Measurements from ENCODE around the gene OR7C2. TPM values are rescaled to one million over a fixed set of nuclear protein-coding genes. Genes with fewer than 3 reads are reported as not detected.
"Not testable (repeated sequence)": the region's sequence is repeated elsewhere in the genome, so short reads cannot be mapped to it uniquely, and the experiment has no call there.

Gene OR7C2
- not detected in 2 replicates for total RNA-seq (2014; rRNA removed; shearing (Covaris generic))

DNA sequence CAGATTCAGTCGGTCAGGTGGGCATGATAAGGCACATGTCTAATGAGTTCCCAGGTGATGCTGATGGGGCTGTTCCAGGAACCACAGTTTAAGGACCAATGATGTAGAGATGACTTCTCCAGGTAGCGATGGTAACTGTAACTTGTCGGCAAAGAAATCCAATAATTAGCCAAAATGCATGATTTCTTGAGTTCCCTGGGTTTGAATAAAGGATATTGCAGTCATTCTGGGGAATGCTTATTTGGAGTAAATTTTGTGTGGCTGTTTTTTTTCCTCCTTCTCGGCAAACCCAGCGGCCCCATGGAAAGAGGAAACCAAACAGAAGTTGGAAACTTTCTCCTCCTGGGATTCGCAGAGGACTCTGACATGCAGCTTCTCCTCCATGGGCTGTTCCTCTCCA, at the start of gene OR7C2:
Gene OR7C2, plus strand, starts transcription at position 301 of the 400 bp plus-strand sequence. Its CDS starts 0 bp downstream, at position 301.
- DNase-seq (ENCODE audit: low read depth), result no peak

DNA sequence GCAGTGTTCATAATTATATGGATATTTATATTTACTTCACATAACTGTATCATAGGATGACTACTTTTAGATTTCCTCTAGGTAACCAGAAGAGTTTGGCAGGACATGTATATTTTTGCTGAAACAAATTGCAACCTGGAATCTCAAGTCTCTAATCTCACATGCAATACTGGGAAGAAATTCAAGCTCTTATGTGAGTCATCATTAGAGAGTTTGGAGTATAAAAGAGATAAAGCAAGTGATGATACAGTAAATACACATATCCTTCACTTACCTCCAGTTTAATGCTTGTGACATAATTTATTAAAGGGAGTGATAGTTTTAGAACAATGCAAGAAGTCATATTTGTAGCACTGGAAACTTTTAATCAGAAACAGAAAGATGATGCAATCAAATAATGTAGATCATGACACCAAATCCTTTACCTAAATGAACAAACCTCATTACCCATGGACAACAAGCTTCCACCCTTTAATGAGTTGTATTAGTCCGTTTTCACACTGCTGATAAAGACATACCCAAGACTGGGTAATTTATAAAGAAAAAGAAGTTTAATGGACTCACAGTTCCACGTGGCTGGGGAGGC, 39.5 kb upstream of the OR7C2 start:
- DNase-seq (ENCODE audit: low read depth), result no peak

GRCh38 chr19:14906711-14907110, 34.6 kb upstream of the OR7C2 start:
- DNase-seq (ENCODE audit: low read depth), result no peak

DNA sequence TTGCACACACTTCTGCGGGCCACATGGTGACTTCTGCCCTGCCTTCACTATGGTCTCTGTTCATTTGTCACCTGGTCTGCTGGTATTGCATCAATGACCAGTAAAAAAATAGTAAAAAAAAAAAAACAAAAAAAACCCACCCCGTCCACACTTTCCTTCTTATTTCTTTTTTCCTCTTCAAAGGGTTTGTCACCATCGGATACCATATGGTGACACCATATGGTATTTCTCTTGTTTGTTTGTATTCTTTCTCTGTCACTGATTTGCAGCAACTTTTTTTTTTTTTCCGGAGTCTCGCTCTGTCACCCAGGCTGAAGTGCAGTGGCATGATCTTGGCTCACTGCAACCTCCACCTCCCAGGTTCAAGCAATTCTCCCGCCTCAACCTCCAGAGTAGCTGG, 26.2 kb upstream of the OR7C2 start:
- no peak for DNase-seq (ENCODE audit: low read depth)

DNA sequence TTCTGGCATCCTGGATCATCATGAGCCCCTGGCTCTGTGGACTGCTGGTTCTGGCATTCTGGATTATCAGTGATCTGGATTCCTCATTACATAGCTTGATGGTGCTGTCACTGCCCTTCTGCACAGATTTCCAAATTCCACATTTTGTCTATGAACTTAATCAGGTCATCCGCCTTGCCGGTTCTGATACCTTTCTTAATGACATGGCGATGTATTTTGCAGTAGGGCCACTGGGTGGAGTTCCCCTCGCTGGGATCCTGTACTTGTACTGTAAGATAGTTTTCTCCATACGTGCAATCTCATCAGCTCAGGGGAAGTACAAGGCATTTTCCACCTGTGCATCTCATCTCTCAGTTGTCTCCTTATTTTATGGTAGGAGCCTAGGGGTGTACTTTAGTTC, 24.4 kb upstream of the OR7C2 start:
- peak; percentile 2 for DNase-seq (ENCODE audit: low read depth)

GRCh38 chr19:14933506-14933905, 7.8 kb upstream of the OR7C2 start:
- no peak for DNase-seq (ENCODE audit: low read depth)

- no peak for DNase-seq (ENCODE audit: low read depth)
Measured at GRCh38 chr19:14940266-14940665, 1.0 kb upstream of the OR7C2 start.

- no peak for DNase-seq (ENCODE audit: low read depth)
Measured at GRCh38 chr19:14943601-14944000, 2.3 kb downstream of the OR7C2 start.

GRCh38 chr19:14944456-14944855, 3.2 kb downstream of the OR7C2 start:
- no peak for DNase-seq (ENCODE audit: low read depth)

DNA sequence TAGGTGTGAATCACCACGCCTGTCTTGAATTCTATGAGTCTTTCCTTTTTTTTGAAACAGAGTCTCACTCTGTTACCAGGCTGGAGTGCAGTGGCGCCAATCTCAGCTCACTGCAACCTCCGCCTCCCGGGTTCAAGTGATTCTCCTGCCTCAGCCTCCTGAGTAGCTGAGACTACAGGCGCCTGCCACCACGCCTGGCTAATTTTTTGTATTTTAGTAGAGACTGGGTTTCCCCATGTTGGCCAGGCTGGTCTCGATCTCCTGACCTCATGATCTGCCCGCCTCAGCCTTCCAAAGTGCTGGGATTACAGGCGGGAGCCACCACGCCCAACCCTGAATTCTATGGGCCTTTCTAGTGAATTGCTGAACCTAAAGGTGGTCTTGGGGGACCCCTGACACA, 8.1 kb downstream of the OR7C2 start:
- DNase-seq (ENCODE audit: low read depth), result not testable (repeated sequence)

- no peak for DNase-seq (ENCODE audit: low read depth)
Measured at GRCh38 chr19:14949876-14950275, 8.6 kb downstream of the OR7C2 start.

DNA sequence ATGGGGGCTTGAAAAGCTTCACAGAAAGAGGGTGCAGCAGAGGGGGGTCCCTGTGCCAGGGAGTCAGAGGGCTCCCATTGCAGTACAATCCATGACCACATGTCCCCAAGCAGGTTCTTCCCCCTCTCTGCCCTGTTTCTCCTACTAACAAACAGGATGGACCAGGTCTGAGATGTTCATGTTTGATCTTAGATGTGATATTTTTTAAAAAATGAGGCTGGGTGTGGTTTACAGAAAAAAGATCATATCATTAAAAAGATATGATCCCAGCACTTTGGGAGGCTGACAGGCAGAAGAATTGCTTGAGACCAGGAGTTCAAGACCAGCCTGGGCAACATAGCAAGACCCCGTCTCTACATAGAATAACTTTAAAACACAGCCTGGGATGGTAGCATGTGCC, 9.1 kb downstream of the OR7C2 start:
- DNase-seq (ENCODE audit: low read depth), result no peak

GRCh38 chr19:14952767-14953166, 11.5 kb downstream of the OR7C2 start:
- no peak for DNase-seq (ENCODE audit: low read depth)

- no peak for DNase-seq (ENCODE audit: low read depth)
Measured at GRCh38 chr19:14954071-14954655, 12.9 kb downstream of the OR7C2 start.

DNA sequence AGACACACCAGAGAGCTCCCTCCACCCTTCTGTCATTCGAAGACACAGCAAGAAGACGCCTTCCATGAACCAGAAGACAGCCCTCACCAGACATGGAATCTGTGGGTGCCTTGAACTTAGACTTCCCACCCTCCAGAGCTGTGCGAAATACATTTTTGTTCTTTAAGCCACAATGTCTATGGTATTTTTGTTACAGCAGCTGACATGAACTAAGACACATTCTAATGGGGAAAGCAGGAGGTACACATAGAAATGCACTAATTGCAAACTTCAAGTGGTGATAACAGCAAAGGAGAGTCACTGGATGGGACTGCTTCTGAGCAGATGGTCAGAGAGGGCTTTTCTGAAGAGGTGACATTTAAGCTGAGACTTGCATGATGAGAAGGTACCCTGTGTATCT, 16.2 kb downstream of the OR7C2 start:
- no peak for DNase-seq (ENCODE audit: low read depth)

DNA sequence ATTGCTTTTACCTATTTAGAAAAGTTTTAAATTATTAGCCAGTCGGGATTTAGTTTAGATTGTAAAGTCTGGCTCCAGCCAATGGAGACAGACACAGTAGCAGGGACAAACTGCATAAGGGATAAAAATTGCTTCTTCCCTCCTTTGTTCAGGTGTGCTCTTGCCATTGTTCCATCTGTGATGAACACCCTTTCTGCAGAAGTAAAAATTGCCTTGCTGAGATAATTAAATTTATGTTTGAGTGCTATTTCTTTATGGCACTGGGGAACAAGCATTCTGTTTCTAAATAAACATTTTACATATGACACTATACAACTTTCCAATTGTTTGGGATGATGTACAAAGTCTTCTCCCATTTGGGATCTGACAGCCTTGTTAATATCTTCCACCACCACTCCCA, 18.0 kb downstream of the OR7C2 start:
- no peak for DNase-seq (ENCODE audit: low read depth)

GRCh38 chr19:14961956-14962685, 20.8 kb downstream of the OR7C2 start:
- DNase-seq (ENCODE audit: low read depth), result no peak

DNA sequence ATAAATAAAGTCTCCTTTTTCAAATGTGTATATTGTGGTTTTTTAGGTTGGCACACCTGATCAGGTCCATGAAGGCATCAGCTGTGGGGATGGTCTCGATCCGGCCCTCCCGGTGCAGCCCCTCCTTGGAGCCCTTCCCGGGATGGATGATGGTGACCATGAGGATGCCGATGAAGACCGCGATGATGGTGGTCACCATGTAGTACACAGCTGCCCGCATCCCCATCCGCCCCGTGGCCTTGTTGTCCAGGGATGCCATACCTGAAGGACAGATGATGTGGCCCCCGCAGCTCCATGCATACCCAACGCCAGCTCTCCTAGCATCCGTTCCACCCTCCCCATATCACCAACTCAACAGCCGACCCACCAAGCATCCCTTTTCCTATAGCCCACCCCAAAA, 27.0 kb downstream of the OR7C2 start:
- DNase-seq (ENCODE audit: low read depth), result no peak

- DNase-seq (ENCODE audit: low read depth), result no peak
Measured at GRCh38 chr19:14971474-14971873, 30.2 kb downstream of the OR7C2 start.

DNA sequence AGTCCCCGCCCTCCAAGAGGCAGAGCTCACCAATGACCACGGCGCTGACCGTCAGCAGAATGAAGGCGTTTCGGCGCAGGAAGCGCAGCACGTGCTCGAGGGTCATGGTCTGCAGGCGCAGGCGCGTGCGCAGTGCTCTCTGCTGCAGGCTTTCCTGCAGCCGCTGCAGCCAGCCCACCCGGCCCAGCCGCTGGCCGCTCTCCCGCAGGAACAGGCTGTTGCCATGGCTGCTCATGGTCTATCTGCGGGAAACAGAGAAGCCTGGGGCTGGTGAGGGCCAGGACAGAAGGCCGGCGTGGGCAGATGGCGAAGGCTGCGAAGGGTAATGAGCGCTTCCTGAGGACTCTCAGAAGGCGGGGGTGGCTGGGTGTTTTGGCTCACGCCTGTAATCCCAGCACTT, 31.4 kb downstream of the OR7C2 start:
- no peak for DNase-seq (ENCODE audit: low read depth)

DNA sequence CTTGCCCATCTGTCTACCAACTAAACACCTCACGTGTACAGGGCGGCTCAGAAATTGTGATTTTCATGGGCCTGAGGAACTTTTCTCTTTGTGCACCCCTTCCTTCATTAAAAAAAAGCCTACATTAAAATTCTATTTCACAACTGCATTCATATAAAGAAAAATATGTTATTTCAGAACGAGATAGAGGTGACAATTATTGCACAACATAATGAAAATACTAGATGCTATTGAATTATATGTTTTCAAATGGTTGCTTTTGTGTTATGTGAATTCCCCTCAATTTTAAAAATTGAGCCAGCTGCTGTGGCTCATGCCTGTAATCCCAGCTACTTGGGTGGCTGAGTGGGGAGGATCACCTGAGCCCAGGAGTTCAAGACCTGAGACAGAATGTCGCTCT, 33.2 kb downstream of the OR7C2 start:
- DNase-seq (ENCODE audit: low read depth), result no peak

- DNase-seq (ENCODE audit: low read depth), result no peak
Measured at GRCh38 chr19:14977128-14977527, 35.8 kb downstream of the OR7C2 start.

DNA sequence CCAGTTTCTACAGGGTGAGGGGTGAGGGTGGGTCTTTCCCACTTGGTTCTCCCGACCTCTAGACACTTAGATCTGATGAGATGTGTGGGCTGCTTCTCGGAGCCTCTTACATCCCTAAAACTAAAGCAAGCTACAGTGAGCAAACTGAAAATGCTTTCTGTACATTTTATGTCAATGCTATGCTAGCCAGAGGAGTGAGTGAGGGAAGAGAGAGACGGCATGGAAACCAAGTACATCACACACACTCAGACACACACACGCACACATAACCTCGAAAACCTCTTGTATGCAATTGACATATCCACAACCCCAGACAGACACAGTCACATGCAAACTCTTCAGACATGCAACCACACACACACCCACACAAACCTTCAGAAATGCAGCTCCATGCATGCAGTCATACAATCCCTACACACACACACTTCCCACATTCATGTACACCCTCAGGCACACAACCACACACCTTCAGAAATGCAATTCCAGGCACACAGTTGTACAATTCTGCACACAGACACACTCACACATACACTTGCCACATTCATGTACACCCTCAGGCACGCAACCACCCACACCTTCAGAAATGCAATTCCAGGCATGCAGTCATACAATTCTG, 37.0 kb downstream of the OR7C2 start:
- no peak for DNase-seq (ENCODE audit: low read depth)

All from M059J (cell line).